ENCODE results near the gene TCAF2.
"Not testable (repeated sequence)": the region's sequence is repeated elsewhere in the genome, so short reads cannot be mapped to it uniquely, and the experiment has no call there.

TCAF2 gene

GRCh38 chr7:143649902-143650301 lies 29.1 kb downstream of the TCAF2 start:
- not testable (repeated sequence) for H3K4me3 ChIP-seq (replicated peaks; ENCODE audit: low read depth, low read length); DNase-seq (ENCODE audit: extremely low read depth, low read depth)

- H3K4me3 ChIP-seq (replicated peaks; ENCODE audit: low read depth, low read length); DNase-seq (ENCODE audit: extremely low read depth, low read depth): not testable (repeated sequence)
These were observed 29.7 kb downstream of the TCAF2 start for GRCh38 chr7:143650447-143650846.

Data from HFF-Myc (cell line).